ENCODE data around the gene TDRD9. TPM values are rescaled to one million over a fixed set of nuclear protein-coding genes. Genes with fewer than 3 reads are reported as not detected.
"Not testable (repeated sequence)": the region's sequence is repeated elsewhere in the genome, so short reads cannot be mapped to it uniquely, and the experiment has no call there.

The TDRD9 gene
- total RNA-seq, 1 donor from 2014 or later = 0.75 TPM

GRCh38 chr14:103920981-103921854, 7.0 kb upstream of the TDRD9 start:
- ATAC-seq = peak; percentile 99

GRCh38 chr14:103921855-103922200, 6.4 kb upstream of the TDRD9 start:
- not testable (repeated sequence) for ATAC-seq
- DNase-seq (ENCODE audit: low spot score) = peak; percentile 41

More at GRCh38 chr14:103920981-103921854, 7.0 kb upstream of the TDRD9 start:
- DNase-seq (ENCODE audit: low spot score) = peak; percentile 95

GRCh38 chr14:103923863-103924262, 4.4 kb upstream of the TDRD9 start:
- ATAC-seq = no peak
- peak; percentile 40 for DNase-seq (ENCODE audit: low spot score)

DNA sequence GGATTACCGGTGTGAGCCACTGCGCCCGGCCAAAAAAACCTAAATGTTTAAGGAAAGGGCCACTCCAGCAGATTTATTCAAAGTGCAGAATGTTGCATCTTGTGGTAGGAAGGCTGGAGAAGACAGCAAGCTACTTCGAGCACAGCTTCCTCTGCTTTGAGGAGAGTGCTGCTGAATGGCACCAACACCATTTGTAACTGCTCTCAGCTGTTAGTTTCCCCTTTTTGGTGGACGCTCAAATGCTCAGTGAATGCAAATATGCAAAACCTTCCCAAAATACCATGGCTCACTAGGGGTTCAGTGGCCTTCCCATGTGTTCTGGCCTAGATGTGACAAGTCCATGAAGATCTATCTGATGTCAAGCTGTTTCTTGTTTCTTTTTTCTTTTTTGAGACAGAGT, 2.9 kb upstream of the TDRD9 start:
- peak; percentile 5 for DNase-seq (ENCODE audit: low spot score)

DNA sequence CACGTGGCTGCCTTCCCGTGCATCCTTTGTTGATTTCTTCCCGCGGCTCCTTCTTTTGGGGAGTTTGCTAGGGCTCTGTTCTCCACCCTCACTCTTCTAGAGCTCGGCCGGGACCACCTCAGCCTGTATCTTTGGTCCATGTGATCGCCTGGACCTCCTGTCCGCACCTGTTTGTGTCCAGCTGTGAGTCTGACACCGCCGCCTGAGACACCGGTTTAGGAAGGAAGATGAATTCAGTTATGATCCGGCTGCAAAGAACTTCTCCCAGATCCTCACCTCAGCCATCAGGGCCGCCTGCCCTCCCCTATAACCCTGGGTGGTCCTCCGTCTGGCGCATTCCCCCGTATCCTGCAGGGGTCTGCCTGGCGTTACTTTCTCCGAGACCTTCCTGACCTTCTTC, 690 bp upstream of the TDRD9 start:
- DNase-seq (ENCODE audit: low spot score) (no peak), ATAC-seq (no peak)

More for the DNA sequence above, 2.9 kb upstream of the TDRD9 start:
- ATAC-seq = no peak

GRCh38 chr14:103930051-103930604, 1.9 kb downstream of the TDRD9 start:
- ATAC-seq (no peak), DNase-seq (ENCODE audit: low spot score) (no peak)

DNA sequence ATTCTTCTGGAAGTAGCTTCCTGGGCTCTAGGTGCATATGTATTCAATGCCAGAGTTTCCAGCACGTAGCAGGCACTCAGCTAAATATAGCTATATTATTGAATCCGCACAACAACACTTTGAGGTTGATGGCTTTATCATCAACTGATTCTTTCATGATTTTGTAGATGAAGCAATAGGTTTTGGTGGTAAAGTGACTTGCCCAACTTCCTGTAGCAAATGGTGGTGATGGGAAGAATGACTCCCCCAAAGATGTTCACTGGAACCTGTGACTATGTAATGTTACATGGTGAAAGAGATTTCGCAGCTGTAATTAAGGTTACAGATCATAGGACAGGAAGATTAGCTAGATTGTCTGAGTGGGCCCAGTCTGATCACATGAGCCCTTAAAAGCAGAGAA, 3.2 kb downstream of the TDRD9 start:
- ATAC-seq (no peak), DNase-seq (ENCODE audit: low spot score) (no peak)

GRCh38 chr14:103932791-103933490, 4.7 kb downstream of the TDRD9 start:
- no peak for DNase-seq (ENCODE audit: low spot score)
- ATAC-seq = no peak

DNA sequence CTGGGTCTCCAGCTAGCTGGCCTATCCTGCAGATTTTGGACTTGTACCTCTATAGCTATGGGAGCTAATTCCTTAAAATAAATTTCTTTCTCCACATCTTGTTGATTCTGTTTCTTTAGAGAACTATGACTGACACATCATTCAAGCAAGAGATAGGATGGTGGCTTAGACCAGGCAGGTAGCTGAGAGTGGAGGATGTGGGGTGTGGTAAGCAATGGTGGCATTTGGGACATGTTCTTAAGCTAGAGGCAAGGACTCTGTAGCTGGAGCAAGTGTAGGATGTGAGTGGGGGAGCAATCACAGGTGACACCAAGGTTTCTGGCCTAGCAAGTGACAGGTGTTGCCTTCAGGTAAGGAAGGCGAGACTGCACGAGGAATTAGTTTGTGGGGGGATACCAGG, 6.8 kb downstream of the TDRD9 start:
- DNase-seq (ENCODE audit: low spot score) (no peak), ATAC-seq (no peak)

DNA sequence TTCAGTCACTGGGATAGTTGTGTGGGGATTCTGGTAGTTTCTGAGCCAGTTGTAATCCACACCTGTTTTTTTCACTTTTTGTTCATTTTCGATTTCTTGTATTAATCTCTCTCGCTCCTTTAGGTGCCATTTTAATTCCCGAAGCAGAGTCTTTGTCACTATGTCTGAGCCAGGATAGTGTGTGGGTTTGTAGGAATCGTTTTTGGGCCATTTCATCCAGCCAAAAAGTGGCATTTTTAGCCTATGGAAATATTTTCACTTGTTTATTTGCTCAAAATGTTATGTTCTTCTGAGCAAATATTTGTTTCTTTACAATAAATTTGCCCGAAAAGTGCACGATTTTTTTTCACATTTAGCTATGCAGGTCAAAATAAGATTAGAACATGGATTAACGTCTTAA, 13.2 kb downstream of the TDRD9 start:
- DNase-seq (ENCODE audit: low spot score) (no peak), ATAC-seq (no peak)

DNA sequence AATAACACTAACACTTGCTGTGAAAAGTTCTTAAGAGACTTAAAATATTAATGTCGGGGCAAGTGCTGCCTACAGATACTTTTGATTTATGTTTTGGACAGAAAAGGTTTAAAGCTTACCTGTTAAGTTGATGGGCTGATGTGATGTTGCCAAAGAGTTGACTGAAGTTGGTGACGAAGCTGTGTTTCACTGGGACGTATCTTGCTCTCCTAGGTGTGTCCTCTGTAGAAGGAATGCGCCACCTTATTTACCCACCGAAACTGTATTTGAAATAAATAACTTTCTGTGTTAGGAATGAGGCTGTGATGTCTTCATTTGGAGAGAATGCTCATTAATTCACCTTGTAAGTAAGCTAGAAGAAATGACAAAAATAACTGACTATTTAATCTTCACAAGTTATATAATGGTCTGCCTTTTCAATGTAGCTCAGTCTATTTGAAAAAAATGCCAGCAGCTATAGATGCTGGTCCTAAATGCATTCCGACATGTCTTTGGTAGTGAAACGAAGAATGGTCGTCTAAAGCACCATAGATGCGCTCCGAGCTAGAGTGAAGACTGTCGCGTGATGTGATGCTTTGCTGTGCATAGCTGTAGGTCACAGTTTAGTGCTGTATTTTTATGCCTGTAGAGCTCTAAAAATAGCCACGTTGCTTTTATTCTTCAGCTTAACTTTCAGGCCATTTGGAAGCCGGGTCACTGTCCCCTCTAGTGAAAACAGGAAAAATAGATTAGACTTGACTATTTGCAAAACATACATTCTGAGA, 13.9 kb downstream of the TDRD9 start, which contains the start of gene RD3L:
Gene RD3L (minus strand): TSS at position 557 of the 764 bp plus-strand sequence. CDS start 834 bp downstream, outside the sequence.
- DNase-seq (ENCODE audit: low spot score) (no peak), ATAC-seq (no peak)

DNA sequence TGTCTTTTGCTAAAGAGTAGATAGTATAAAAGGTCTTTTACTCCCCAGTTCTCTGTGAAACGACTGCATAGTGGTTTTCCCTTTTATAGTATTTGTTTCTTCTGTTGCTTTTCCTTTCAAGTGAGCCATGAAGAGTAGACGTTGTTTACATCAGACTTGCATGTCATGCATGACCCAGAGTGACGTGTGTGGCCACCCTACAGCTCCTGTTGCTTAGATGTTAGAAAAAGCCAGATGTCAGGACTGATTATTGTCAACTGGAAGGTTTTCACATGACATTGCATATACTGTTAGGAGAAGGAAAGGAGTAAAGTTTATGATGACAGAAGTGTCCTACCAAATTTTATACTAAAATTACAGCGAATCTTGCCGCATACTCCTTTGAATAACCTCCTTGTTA, 15.4 kb downstream of the TDRD9 start:
- ATAC-seq (no peak), DNase-seq (ENCODE audit: low spot score) (no peak)

GRCh38 chr14:103946975-103947374, 18.7 kb downstream of the TDRD9 start:
- ATAC-seq (no peak), DNase-seq (ENCODE audit: low spot score) (no peak)

DNA sequence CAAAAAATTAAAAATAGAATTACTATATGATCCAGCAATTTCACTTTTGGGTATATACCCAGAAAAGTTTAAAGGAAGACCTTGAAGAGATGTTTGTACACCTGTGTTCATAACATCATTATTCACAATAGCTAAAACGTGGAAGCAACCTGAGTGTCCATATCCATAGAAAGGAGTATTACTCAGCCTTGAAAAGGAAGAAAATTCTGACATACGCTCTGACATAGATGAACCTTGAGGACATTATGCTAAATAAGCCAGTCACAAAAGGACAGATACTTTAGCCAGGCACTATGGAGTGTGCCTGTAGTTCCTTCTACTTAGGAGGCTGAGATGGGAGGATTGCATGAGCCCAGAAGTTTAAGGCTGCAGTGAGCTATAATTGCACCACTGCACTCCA, 20.2 kb downstream of the TDRD9 start:
- DNase-seq (ENCODE audit: low spot score) (no peak), ATAC-seq (no peak)

- ATAC-seq = no peak
- no peak for DNase-seq (ENCODE audit: low spot score)
Observed at GRCh38 chr14:103949131-103949790, 21.0 kb downstream of the TDRD9 start.

DNA sequence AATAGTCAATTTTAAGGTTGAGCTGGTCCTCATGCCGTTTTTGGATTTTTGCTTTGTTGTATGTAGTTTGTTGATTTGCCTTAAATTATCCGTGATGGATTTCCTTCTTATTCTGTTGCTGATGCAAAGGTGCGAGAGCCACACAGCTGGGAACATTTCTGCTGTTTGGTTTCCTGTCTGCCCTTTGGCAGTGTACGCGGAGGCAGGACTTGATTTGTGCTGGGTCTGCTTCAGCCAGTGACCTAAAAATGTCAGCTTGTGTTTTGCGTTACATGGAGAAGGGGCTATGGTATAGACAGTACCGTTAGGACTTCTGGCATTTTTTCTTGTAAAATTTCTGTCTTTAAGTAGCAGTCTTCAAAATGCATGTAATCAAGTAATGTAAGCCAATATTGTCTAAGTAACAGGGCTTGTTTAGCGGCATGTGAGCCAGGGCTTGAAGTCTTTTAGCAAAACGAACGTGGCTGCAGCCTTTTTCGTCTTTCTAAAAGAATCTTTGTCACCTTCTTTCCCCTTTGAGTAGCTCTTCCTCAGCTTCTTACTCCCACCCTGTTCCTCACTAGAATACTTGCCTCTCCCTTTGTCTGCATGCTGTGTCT, 32.3 kb downstream of the TDRD9 start:
- DNase-seq (ENCODE audit: low spot score) (no peak), ATAC-seq (no peak)

DNA sequence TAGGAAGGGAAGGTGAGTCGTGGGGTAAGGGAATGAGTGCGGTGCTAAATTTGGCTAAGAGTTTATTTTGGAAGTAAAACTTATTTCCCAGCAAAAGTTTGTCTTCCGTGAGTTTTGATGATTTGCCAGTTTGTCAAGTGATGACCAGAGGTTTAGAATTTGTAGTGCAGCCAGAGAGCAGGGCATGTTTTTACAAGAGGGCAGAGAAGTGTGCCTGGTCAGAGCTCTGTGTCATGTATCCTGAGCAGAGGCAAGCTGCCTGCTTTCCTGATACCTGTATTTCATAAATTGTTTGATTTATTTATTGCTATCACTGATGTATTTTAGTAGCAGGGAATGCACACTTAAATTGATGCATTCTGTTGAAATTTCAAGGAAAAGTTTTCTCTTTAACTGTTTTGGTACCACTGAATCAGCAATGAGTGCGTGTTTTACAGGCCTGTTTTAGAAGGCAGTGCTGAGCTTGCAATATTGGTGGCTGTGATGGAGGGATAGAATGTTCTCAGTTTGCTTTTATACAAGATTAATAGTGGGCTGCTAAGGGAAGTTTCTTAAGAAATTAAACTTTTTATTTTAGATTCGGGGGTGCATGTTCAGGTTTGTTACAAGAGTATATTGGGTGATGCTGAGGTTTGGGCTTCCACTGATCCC, 33.8 kb downstream of the TDRD9 start:
- ATAC-seq (no peak), DNase-seq (ENCODE audit: low spot score) (no peak)

GRCh38 chr14:103966631-103967030, 38.4 kb downstream of the TDRD9 start:
- DNase-seq (ENCODE audit: low spot score) (no peak), ATAC-seq (no peak)

DNA sequence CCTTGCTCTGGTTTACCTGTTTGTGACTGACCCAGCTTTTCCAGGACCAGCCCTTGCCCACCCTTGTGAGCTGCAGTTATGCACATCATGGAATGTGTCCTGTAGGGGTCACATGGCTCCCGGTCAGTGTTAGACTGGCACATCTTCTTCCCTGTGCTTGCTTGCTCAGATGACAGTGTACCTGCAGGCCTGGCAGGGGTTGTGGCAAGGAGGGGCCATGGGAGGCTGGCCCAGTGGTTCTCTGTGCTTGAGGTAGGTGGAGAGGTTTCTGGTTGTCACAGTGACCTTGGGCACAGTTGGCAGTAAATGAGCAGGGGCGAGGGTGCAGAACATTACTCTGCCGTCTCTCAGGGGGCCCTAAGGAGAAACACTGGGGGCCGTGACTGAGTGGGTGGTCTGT, 41.7 kb downstream of the TDRD9 start:
- DNase-seq (ENCODE audit: low spot score) (no peak), ATAC-seq (no peak)

GRCh38 chr14:103973354-103973753, 45.1 kb downstream of the TDRD9 start:
- DNase-seq (ENCODE audit: low spot score) (no peak), ATAC-seq (peak; percentile 51)
